HEK293T (cell line): Measurements from ENCODE around the gene GRIK4.

Experiments used
- CTCF ChIA-PET: fragments of 350-600 bp; formaldehyde crosslinking; extraction: SDS; loops from one replicate; lab custom pipeline; 2021; ENCODE audit warnings: antibody characterized with exemption, inconsistent platforms; lab: Yijun Ruan, JAX
- POLR2A ChIA-PET: fragments of 350-600 bp; formaldehyde crosslinking; extraction: SDS; loops from one replicate; lab custom pipeline; 2020; ENCODE audit warnings: antibody characterized with exemption, inconsistent platforms; lab: Yijun Ruan, JAX
- DNase-seq: peaks from one replicate; pipeline ENCODE4 v3.0.0; 2012; ENCODE audit warnings: mixed read lengths; ENCODE audit errors: extremely low spot score
- ARNT ChIP-seq: fragments of 450-650 bp; IDR thresholded peaks from 2 replicates; pipeline ENCODE4 v1.6.1; 2017; ENCODE audit warnings: mild to moderate bottlenecking
- BHLHE40 ChIP-seq: fragments of 450-650 bp; IDR thresholded peaks from 2 replicates; pipeline ENCODE4 v1.6.1; 2016; ENCODE audit warnings: mild to moderate bottlenecking, moderate library complexity, borderline replicate concordance
- CTBP1 ChIP-seq: fragments of 450-650 bp; IDR thresholded peaks from 2 replicates; pipeline ENCODE4 v1.6.1; 2016; ENCODE audit warnings: borderline replicate concordance
- ELF4 ChIP-seq: fragments of 450-650 bp; IDR thresholded peaks from 2 replicates; pipeline ENCODE4 v1.6.1; 2017; ENCODE audit warnings: antibody characterized with exemption
- FOXA1 ChIP-seq: fragments of 450-650 bp; IDR thresholded peaks from 2 replicates; pipeline ENCODE4 v1.6.1; 2016; ENCODE audit warnings: mild to moderate bottlenecking
- FOXK2 ChIP-seq: fragments of 450-650 bp; IDR thresholded peaks from 2 replicates; pipeline ENCODE4 v1.6.1; 2016; ENCODE audit warnings: mild to moderate bottlenecking
- FOXM1 ChIP-seq: fragments of 450-650 bp; IDR thresholded peaks from 2 replicates; pipeline ENCODE4 v1.6.1; 2017; ENCODE audit warnings: mild to moderate bottlenecking, borderline replicate concordance
- HDGF ChIP-seq: fragments of 450-650 bp; IDR thresholded peaks from 2 replicates; pipeline ENCODE4 v1.6.1; 2017; ENCODE audit warnings: antibody characterized with exemption, borderline replicate concordance
- L3MBTL2 ChIP-seq: fragments of 450-650 bp; conservative IDR thresholded peaks from 2 replicates; pipeline ENCODE4 v1.6.1; 2016; ENCODE audit warnings: mild to moderate bottlenecking
- LEF1 ChIP-seq: fragments of 450-650 bp; IDR thresholded peaks from 2 replicates; pipeline ENCODE4 v1.6.1; 2017; ENCODE audit warnings: mild to moderate bottlenecking, borderline replicate concordance
- NFRKB ChIP-seq: fragments of 450-650 bp; IDR thresholded peaks from 2 replicates; pipeline ENCODE4 v1.6.1; 2016; ENCODE audit warnings: mild to moderate bottlenecking, moderate library complexity
- SP1 ChIP-seq: fragments of 450-650 bp; IDR thresholded peaks from 2 replicates; pipeline ENCODE4 v1.6.1; 2017
- SUZ12 ChIP-seq: fragments of 450-650 bp; IDR thresholded peaks from 2 replicates; pipeline ENCODE4 v1.6.1; 2016; ENCODE audit warnings: mild to moderate bottlenecking
- TARDBP ChIP-seq: fragments of 450-650 bp; IDR thresholded peaks from 2 replicates; pipeline ENCODE4 v1.6.1; 2016
- ZNF384 ChIP-seq: fragments of 450-650 bp; IDR thresholded peaks from 2 replicates; pipeline ENCODE4 v1.6.1; 2016
- TF ChIP-seq, protein P1 (sequence below): fragments of 450-650 bp; IDR thresholded peaks from 2 replicates; pipeline ENCODE4 v1.6.1; 2016

Gene GRIK4

DNA sequence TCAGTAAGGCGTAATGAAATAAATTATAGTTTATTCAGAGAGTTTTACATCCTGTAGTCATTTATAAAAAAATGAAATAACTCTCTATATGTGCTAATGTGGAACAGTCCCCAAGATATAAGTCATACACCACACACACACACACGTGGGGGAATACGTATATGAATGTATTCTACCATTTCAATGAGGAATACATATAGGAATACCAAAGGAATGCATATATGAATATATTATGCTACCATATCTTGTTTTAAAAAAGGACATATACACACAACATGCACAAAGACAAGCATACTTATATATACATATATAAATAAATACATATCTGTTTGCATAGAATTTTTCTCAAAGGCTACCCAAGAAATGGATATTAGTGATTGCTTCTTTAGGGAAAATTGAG is 39.6 kb upstream of the GRIK4 start:
- ChIA-PET CTCF (no interaction called here), POLR2A (no interaction called here)
- no peak for DNase-seq
- TF ChIP-seq FOXK2 = no peak
- no peak for TF ChIP-seq NFRKB

DNA sequence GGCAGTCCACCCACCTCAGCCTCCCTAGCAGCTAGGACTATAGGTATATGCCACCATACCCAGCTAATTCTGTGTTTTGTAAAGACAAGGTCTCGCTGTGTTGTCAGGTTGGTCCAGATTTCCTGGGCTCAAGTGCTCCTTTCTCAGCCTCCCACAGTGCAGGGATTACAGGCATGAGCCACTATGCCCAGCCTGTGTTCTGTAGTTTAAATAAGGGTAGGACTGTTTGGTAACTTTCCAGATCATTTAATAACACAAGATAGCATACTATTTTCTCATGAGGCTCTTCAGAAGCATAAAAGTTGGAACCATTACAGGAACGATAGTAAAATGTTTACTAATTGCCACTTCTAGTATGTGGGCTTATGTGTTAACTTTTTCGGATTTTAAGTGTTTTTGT is 38.0 kb upstream of the GRIK4 start:
- no peak for TF ChIP-seq LEF1
- TF ChIP-seq TARDBP = no peak
- no peak for TF ChIP-seq SP1
- no peak for TF ChIP-seq HDGF
- TF ChIP-seq ARNT = no peak
- TF ChIP-seq SUZ12 = no peak
- no peak for TF ChIP-seq ZNF384
- TF ChIP-seq FOXM1 = no peak
- no peak for TF ChIP-seq BHLHE40
- no peak for TF ChIP-seq NFRKB
- TF ChIP-seq FOXA1 = no peak
- TF ChIP-seq L3MBTL2 = no peak
- TF ChIP-seq FOXK2 = no peak
- TF ChIP-seq, protein P1, sequence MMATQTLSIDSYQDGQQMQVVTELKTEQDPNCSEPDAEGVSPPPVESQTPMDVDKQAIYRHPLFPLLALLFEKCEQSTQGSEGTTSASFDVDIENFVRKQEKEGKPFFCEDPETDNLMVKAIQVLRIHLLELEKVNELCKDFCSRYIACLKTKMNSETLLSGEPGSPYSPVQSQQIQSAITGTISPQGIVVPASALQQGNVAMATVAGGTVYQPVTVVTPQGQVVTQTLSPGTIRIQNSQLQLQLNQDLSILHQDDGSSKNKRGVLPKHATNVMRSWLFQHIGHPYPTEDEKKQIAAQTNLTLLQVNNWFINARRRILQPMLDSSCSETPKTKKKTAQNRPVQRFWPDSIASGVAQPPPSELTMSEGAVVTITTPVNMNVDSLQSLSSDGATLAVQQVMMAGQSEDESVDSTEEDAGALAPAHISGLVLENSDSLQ = no peak
- TF ChIP-seq ELF4 = no peak
- TF ChIP-seq CTBP1 = no peak
- POLR2A ChIA-PET = no interaction called here

DNA sequence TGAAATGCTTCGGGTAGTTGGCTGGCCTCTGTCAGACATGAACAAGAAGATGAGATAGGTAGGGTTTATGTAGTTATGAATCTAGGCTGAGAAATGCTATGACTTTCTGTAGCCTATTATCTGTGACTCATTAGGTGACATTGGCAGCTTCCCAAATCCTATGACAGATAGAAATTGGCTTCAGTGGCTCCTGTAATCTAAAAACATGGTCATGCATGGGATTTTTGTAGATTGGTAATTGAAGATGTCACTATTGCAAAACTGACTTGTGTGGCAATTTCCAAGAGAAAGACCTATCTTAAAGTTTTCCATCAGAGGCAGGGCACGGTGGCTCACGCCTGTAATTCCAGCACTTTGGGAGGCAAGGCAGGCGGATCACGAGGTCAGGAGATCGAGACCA is 29.4 kb upstream of the GRIK4 start:
- ChIA-PET POLR2A (no interaction called here), CTCF (no interaction called here)
- DNase-seq = no peak
- TF ChIP-seq HDGF (no peak), TARDBP (no peak)

More for the DNA sequence above, 38.0 kb upstream of the GRIK4 start:
- no peak for DNase-seq
- CTCF ChIA-PET = no interaction called here

DNA sequence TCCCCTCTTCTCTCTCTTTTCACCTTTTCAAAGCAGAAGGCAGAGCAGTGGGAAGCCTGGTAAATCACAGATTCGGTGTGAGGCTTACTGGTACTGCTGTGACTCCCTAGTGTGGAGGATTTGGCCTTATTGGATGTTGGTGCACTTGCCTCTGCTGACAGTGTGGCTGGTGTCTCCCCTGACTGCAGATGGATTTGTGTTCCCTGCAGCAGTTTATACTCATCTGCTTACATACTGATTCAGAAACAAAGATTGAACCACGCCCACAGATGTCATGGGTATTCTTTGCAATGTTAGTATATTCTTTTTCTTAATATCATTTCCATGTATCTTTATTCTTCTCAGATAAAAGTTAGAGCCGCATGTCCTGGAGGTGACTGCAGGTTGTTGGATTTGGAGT is 26.8 kb upstream of the GRIK4 start:
- no peak for DNase-seq
- TF ChIP-seq SP1 (no peak), ELF4 (no peak), HDGF (no peak), FOXK2 (no peak), BHLHE40 (no peak), LEF1 (no peak), L3MBTL2 (no peak), ARNT (no peak), TARDBP (no peak), FOXA1 (no peak), SUZ12 (no peak), NFRKB (no peak), FOXM1 (no peak), CTBP1 (no peak)
- TF ChIP-seq, protein P1 = no peak
- ChIA-PET CTCF (no interaction called here), POLR2A (no interaction called here)

DNA sequence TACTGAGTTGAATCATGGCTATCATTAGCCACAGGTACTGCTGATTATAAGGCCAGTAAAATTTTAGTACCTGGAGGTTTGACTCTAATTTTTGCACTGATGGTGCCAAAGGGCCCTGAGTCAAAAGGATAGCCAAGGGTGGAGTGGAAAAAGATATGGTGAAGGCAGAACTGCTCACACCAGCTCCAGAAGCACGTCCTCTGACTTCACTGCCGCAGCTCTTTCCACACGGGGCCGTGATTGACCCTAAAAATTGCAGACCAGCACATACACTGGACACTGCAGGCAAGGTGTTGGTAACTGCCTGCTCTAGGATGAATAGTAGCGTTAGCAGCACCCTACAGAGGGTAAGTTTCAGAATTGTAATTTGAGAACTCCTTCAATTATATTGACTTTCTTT is 25.4 kb upstream of the GRIK4 start:
- POLR2A ChIA-PET = no interaction called here
- no peak for DNase-seq
- TF ChIP-seq FOXK2 = no peak
- no peak for TF ChIP-seq HDGF
- TF ChIP-seq SP1 = no peak
- TF ChIP-seq, protein P1 = no peak
- no peak for TF ChIP-seq ELF4
- TF ChIP-seq SUZ12 = no peak
- TF ChIP-seq TARDBP = no peak
- no peak for TF ChIP-seq FOXA1
- TF ChIP-seq L3MBTL2 = no peak
- no peak for TF ChIP-seq CTBP1
- TF ChIP-seq BHLHE40 = no peak
- TF ChIP-seq NFRKB = no peak
- no peak for TF ChIP-seq FOXM1
- no peak for TF ChIP-seq LEF1
- no peak for TF ChIP-seq ZNF384
- TF ChIP-seq ARNT = no peak
- CTCF ChIA-PET = no interaction called here

DNA sequence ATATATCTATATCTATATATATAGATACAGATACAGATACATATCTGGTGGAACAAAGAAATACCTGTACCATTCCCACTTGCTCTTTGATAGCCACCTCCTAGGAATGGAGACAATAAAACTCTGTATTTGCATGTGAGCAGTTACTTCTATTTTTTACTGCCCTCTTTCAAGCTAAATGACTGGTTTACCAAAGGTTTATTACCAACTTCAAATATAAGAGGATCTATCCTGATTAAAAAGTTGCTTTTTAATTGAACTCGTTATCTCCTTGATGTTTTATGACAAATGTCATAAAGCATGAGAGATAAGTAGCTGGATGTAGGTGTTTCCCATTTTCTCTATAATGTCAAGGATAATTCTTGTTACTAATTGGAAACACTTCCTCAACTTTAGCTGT is 21.7 kb upstream of the GRIK4 start:
- no peak for TF ChIP-seq ELF4
- TF ChIP-seq ZNF384 = no peak
- TF ChIP-seq LEF1 = no peak
- TF ChIP-seq FOXM1 = no peak
- TF ChIP-seq BHLHE40 = no peak
- TF ChIP-seq, protein P1 = no peak
- DNase-seq = no peak
- CTCF ChIA-PET = no interaction called here
- POLR2A ChIA-PET = no interaction called here
